ENCODE measurements around the gene GSX1. TPM values are rescaled to one million over a fixed set of nuclear protein-coding genes. Genes with fewer than 3 reads are reported as not detected.

The GSX1 gene
- total RNA-seq, 1 experiment from 2014 or later: not detected

DNA sequence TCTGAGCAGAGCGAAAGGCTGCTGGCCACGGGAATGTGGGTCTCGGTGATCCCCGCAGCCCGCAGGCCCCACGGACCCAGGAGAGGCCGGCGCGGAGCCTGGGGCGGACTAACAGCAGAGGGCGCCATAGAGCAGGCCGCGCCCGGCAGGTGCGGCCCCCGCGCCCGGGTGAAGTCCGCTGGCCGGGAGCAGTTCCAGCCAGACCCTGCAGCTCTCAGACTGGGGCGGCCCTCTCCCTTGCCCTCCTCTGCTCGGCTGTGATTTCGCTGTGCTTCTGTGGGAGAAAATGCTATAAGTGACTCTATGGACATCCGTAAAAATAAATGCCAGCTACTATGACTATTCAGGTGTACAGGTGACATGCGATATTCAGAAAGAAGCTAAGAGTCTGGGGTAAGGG, 37.7 kb downstream of the GSX1 start:
- intact Hi-C loops (cut with micrococcal nuclease): loop anchor here (1.0 kb wide), 2 partner anchors 123 to 154 kb away; no protein-coding TSS in a partner anchor
- CTCF ChIA-PET: interaction anchor here (0.7 to 7.5 kb wide), 29 partner anchors 9 to 845 kb away, joined by 3 to 307 read pairs (median 4); no protein-coding TSS in a partner anchor
- no TSS peak for BruUV-seq (replicated peaks)
- Histone ChIP-seq H3K4me3 (replicated peaks in 1 of 2; ENCODE audit: low read depth in 1 of 2, low read length in 2 of 2) (peak overlapping the region; percentile 37 to 39), H3K79me2 (ENCODE audit: insufficient read depth, low read length) (no peaks in the 10 kb centered on the region), H3K9me3 (ENCODE audit: control insufficient read depth in 1 of 2, insufficient read depth in 1 of 2, low read depth in 1 of 2, low read length in 2 of 2) (no peaks in the 10 kb centered on the region), H3K4me2 (ENCODE audit: low read length) (peak overlapping the region; percentile 68), H3K4me1 (ENCODE audit: control insufficient read depth in 1 of 2, insufficient read depth in 2 of 2, low read length in 2 of 2) (peaks cover 4 to 20% of the 10 kb centered on the region in 2 experiments; a peak in 3 of 4 replicates), H3K27ac (ENCODE audit: low read depth, low read length) (no peak overlapping the region), H3K36me3 (ENCODE audit: control insufficient read depth in 1 of 2, insufficient read depth in 2 of 2, low read length in 2 of 2) (no peaks in the 10 kb centered on the region), H4K20me1 (ENCODE audit: insufficient read depth) (no peaks in the 10 kb centered on the region), H2AFZ (ENCODE audit: low read depth, low read length, poor library complexity, severe bottlenecking) (peak overlapping the region; percentile 97), H3K9ac (ENCODE audit: low read length) (no peak overlapping the region), H3K9me2 (ENCODE audit: insufficient read depth) (no peaks in the 10 kb centered on the region), H3K27me3 (ENCODE audit: insufficient read depth, low read length) (no peaks in the 10 kb centered on the region)
- POLR2A ChIA-PET: interaction anchor here (0.6 to 2.0 kb wide), 9 partner anchors 9 to 404 kb away, joined by 3 to 15 read pairs (median 4); partner anchors contain the start of gene MTIF3
- DNase-seq (ENCODE audit: low read depth, low spot score) (peak; percentile 32), ATAC-seq (peak; percentile 86)
- TF ChIP-seq, protein P1, sequence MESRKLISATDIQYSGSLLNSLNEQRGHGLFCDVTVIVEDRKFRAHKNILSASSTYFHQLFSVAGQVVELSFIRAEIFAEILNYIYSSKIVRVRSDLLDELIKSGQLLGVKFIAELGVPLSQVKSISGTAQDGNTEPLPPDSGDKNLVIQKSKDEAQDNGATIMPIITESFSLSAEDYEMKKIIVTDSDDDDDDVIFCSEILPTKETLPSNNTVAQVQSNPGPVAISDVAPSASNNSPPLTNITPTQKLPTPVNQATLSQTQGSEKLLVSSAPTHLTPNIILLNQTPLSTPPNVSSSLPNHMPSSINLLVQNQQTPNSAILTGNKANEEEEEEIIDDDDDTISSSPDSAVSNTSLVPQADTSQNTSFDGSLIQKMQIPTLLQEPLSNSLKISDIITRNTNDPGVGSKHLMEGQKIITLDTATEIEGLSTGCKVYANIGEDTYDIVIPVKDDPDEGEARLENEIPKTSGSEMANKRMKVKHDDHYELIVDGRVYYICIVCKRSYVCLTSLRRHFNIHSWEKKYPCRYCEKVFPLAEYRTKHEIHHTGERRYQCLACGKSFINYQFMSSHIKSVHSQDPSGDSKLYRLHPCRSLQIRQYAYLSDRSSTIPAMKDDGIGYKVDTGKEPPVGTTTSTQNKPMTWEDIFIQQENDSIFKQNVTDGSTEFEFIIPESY (IDR thresholded peaks at IDR 0.05; ENCODE audit: extremely low read depth, insufficient replicate concordance, low read length): no peak
- TF ChIP-seq, protein P2, sequence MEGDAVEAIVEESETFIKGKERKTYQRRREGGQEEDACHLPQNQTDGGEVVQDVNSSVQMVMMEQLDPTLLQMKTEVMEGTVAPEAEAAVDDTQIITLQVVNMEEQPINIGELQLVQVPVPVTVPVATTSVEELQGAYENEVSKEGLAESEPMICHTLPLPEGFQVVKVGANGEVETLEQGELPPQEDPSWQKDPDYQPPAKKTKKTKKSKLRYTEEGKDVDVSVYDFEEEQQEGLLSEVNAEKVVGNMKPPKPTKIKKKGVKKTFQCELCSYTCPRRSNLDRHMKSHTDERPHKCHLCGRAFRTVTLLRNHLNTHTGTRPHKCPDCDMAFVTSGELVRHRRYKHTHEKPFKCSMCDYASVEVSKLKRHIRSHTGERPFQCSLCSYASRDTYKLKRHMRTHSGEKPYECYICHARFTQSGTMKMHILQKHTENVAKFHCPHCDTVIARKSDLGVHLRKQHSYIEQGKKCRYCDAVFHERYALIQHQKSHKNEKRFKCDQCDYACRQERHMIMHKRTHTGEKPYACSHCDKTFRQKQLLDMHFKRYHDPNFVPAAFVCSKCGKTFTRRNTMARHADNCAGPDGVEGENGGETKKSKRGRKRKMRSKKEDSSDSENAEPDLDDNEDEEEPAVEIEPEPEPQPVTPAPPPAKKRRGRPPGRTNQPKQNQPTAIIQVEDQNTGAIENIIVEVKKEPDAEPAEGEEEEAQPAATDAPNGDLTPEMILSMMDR (IDR thresholded peaks at IDR 0.05 in 2 of 3, conservative IDR thresholded peaks at IDR 0.05 in 1 of 3; ENCODE audit: borderline replicate concordance in 1 of 3, insufficient read depth in 1 of 3, low read depth in 2 of 3, low read length in 2 of 3): peak; percentile 83 to 96 (median 87)
- peak; percentile 22; the same call in 1 of the 2 replicates for TF ChIP-seq EGR1 (IDR thresholded peaks at IDR 0.05; ENCODE audit: low read depth)
- no peak for TF ChIP-seq FOSL1 (IDR thresholded peaks at IDR 0.05; ENCODE audit: low read depth)
- peak; percentile 66 for TF ChIP-seq RAD21 (IDR thresholded peaks at IDR 0.05; ENCODE audit: low read depth)
- TF ChIP-seq CBX3 (IDR thresholded peaks at IDR 0.05; ENCODE audit: low read depth): 0 out of 2 replicates have a peak, but pooled peaks have one; percentile 5
- TF ChIP-seq ZFX (IDR thresholded peaks at IDR 0.05): peak; percentile 14; the same call in 1 of the 2 replicates
- TF ChIP-seq POLR2AphosphoS5 (IDR thresholded peaks at IDR 0.05; ENCODE audit: low read depth, low read length): no peak
- TF ChIP-seq EZH2 (IDR thresholded peaks at IDR 0.05): no peak
- no peak for TF ChIP-seq JUND (IDR thresholded peaks at IDR 0.05)
- TF ChIP-seq ELF1 (IDR thresholded peaks at IDR 0.05; ENCODE audit: borderline replicate concordance, low read depth): no peak
- RAD21 ChIA-PET (ENCODE audit: low non-redundant PET in 1 of 2, low total read pairs in 2 of 2, uncharacterized antibody in 2 of 2, unreplicated experiment in 2 of 2): interaction anchor here (0.8 to 3.7 kb wide), 6 partner anchors 123 to 468 kb away, joined by 4 to 31 read pairs (median 8); no protein-coding TSS in a partner anchor
